A549 (cell line): ENCODE data around the gene CHIT1. TPM values are rescaled to one million over a fixed set of nuclear protein-coding genes. Genes with fewer than 3 reads are reported as not detected.

Source experiments
- ATAC-seq, 2 experiments: fragments of 200-7000 bp in 1 of 2; fragments of >200 bp in 1 of 2; cut with Nextera tagmentation in 1 of 2; cut with Tn5 transposase in 1 of 2; 3 replicates each; pipeline versions ENCODE4 v1.8.0 to v1.9.1; 2018 to 2020; ENCODE audit warnings: mild to moderate bottlenecking in 1 of 2, moderate library complexity in 1 of 2
- CTCF ChIA-PET: fragments of 300-600 bp; sonication (Branson Sonifier 250); formaldehyde crosslinking; extraction: SDS; loops from one replicate; lab custom pipeline; 2021; ENCODE audit warnings: antibody characterized with exemption, inconsistent platforms; lab: Yijun Ruan, JAX
- POLR2A ChIA-PET: fragments of 350-600 bp; formaldehyde crosslinking; extraction: SDS; loops from one replicate; lab custom pipeline; 2021; ENCODE audit warnings: antibody characterized with exemption, inconsistent platforms; lab: Yijun Ruan, JAX
- DNase-seq, 2 experiments: peaks; one replicate each; pipeline versions ENCODE4 v3.0.0 to v3.0.0-alpha.2; 2011 to 2016; ENCODE audit warnings: low read depth in 1 of 2, low spot score in 1 of 2
- FAIRE-seq: peaks from 2 replicates; lab custom pipeline; 2011; peaks lifted over from hg19 to GRCh38; lab: Jason Lieb, UNC
- H3K27ac ChIP-seq, 2 experiments: fragments of >200 bp; sonication (Bioruptor Twin); formaldehyde crosslinking; 3 replicates each; pipeline ENCODE4 v1.5.1; 2016 to 2017
- H3K4me1 ChIP-seq: fragments of >200 bp; sonication (Bioruptor Twin); formaldehyde crosslinking; 3 replicates; pipeline ENCODE4 v1.6.1; 2016
- H3K4me2 ChIP-seq: fragments of >200 bp; sonication (Bioruptor Twin); formaldehyde crosslinking; 3 replicates; pipeline ENCODE4 v1.6.1; 2016
- H3K4me3 ChIP-seq: fragments of >200 bp; sonication (Bioruptor Twin); formaldehyde crosslinking; 3 replicates; pipeline ENCODE4 v1.5.1; 2016
- H3K9me3 ChIP-seq: fragments of >200 bp; sonication (Bioruptor Twin); formaldehyde crosslinking; 3 replicates; pipeline ENCODE4 v1.6.1; 2016
- BHLHE40 ChIP-seq: IDR thresholded peaks from 2 replicates; pipeline ENCODE4 v1.6.1; 2012; ENCODE audit warnings: low read depth, low read length, inconsistent platforms
- CBX2 ChIP-seq: fragments of 200-600 bp; sonication (generic); IDR thresholded peaks from 2 replicates; pipeline ENCODE4 v1.6.1; 2016; ENCODE audit warnings: low read depth, mild to moderate bottlenecking, borderline replicate concordance
- CEBPB ChIP-seq, 2 experiments: fragments of >200 bp in 1 of 2; sonication (Bioruptor Twin) in 1 of 2; formaldehyde crosslinking in 1 of 2; IDR thresholded peaks; 2 replicates each; pipeline ENCODE4 v1.6.1; 2012 to 2016
- EHMT2 ChIP-seq: fragments of 200-600 bp; sonication (generic); IDR thresholded peaks from 2 replicates; pipeline ENCODE4 v1.6.1; 2016; ENCODE audit warnings: antibody characterized with exemption, low read depth, mild to moderate bottlenecking, moderate library complexity
- EP300 ChIP-seq, 2 experiments: fragments of >200 bp; sonication (Bioruptor Twin); formaldehyde crosslinking; IDR thresholded peaks; 2 replicates in 1 of 2; 3 replicates in 1 of 2; pipeline ENCODE4 v1.6.1; 2016 to 2017
- FOSB ChIP-seq: fragments of 250-450 bp; sonication (Bioruptor Pico); IDR thresholded peaks from 2 replicates; pipeline ENCODE4 v1.5.0; 2020; ENCODE audit warnings: mild to moderate bottlenecking, moderate library complexity
- GATA3 ChIP-seq: IDR thresholded peaks from 2 replicates; pipeline ENCODE4 v1.6.1; 2012; ENCODE audit warnings: borderline replicate concordance
- HDAC2 ChIP-seq: fragments of 200-600 bp; sonication (generic); IDR thresholded peaks from 2 replicates; pipeline ENCODE4 v1.6.1; 2016
- HOXB5 ChIP-seq: fragments of 250-450 bp; sonication (Bioruptor Pico); IDR thresholded peaks from 2 replicates; pipeline ENCODE4 v1.5.0; 2020; ENCODE audit warnings: mild to moderate bottlenecking, moderate library complexity
- JUN ChIP-seq, 2 experiments: fragments of >200 bp; sonication (Bioruptor Twin); formaldehyde crosslinking; IDR thresholded peaks; 2 replicates in 1 of 2; 3 replicates in 1 of 2; pipeline ENCODE4 v1.6.1; 2016 to 2017
- KDM5A ChIP-seq: fragments of 200-600 bp; sonication (generic); IDR thresholded peaks from 2 replicates; pipeline ENCODE4 v1.6.1; 2016; ENCODE audit warnings: antibody characterized with exemption, mild to moderate bottlenecking
- MAFK ChIP-seq: fragments of 450-650 bp; IDR thresholded peaks from 2 replicates; pipeline ENCODE4 v1.6.1; 2014; ENCODE audit not compliant: partially characterized antibody
- MAZ ChIP-seq: fragments of 150-350 bp; IDR thresholded peaks from 2 replicates; pipeline ENCODE4 v1.6.1; 2014; ENCODE audit warnings: antibody characterized with exemption, low read depth, low read length, borderline replicate concordance
- NFE2L2 ChIP-seq: fragments of 150-350 bp; conservative IDR thresholded peaks from 2 replicates; pipeline ENCODE4 v1.6.1; 2014; ENCODE audit warnings: low read length
- RCOR1 ChIP-seq: fragments of 150-350 bp; IDR thresholded peaks from 2 replicates; pipeline ENCODE4 v1.6.1; 2014; ENCODE audit warnings: antibody characterized with exemption, low read length, low read depth
- RFX5 ChIP-seq: fragments of 450-650 bp; IDR thresholded peaks from 2 replicates; pipeline ENCODE4 v1.7.1; 2014; ENCODE audit warnings: antibody characterized with exemption, mild to moderate bottlenecking, moderate library complexity
- TP53 ChIP-seq: fragments of 250-450 bp; sonication (Bioruptor Pico); IDR thresholded peaks from 2 replicates; pipeline ENCODE4 v1.5.0; 2021; ENCODE audit warnings: mild to moderate bottlenecking, moderate library complexity
- ZC3H11A ChIP-seq: fragments of 450-650 bp; IDR thresholded peaks from 2 replicates; pipeline ENCODE4 v1.6.1; 2014; ENCODE audit warnings: antibody characterized with exemption, mild to moderate bottlenecking
- ZNF302 ChIP-seq: fragments of 250-450 bp; sonication (Bioruptor Pico); IDR thresholded peaks from 2 replicates; pipeline ENCODE4 v1.9.0; 2021; ENCODE audit warnings: inconsistent platforms, mild to moderate bottlenecking, moderate library complexity
- ZSCAN20 ChIP-seq: fragments of 250-450 bp; sonication (Bioruptor Pico); IDR thresholded peaks from 2 replicates; pipeline ENCODE4 v1.8.0; 2022; ENCODE audit warnings: mild to moderate bottlenecking, moderate library complexity
- WGBS: methylation state at CpG from one replicate; pipeline ENCODE4 v1.1.6; 2017; ENCODE audit errors: missing lambda C conversion rate; 5-methylcytosine and 5-hydroxymethylcytosine counted together
- polyA plus RNA-seq, 4 experiments: library from polyadenylated mRNA; depleted of rRNA in 3 of 4; stranded (reverse); fragments of >200 nt; fragmentation: RNase III in 1 of 4; extraction: RNeasy Plus Mini Kit Qiagen cat#74134 plus additional on column Dnase treatment in 1 of 4; gene quantifications; 2 replicates in 3 of 4; 3 replicates in 1 of 4; pipeline ENCODE4 v1.2.3, GENCODE V29; 2011 to 2017
- TF ChIP-seq, protein P1 (sequence below): fragments of >200 bp; sonication (Bioruptor Twin); formaldehyde crosslinking; IDR thresholded peaks from 3 replicates; pipeline ENCODE4 v1.5.1; 2016
- TF ChIP-seq, protein P2 (sequence below): IDR thresholded peaks from 2 replicates; pipeline ENCODE4 v1.6.1; 2012
- TF ChIP-seq, protein P3 (sequence below): fragments of >200 bp; sonication (Bioruptor Twin); formaldehyde crosslinking; IDR thresholded peaks from 3 replicates; pipeline ENCODE4 v1.6.1; 2016
- TF ChIP-seq, protein P4 (sequence below): IDR thresholded peaks from 2 replicates; pipeline ENCODE4 v1.6.1; 2012
- TF ChIP-seq, protein P5 (sequence below): IDR thresholded peaks from 2 replicates; pipeline ENCODE4 v1.6.1; 2012; ENCODE audit warnings: low read depth, borderline replicate concordance

Gene CHIT1
- polyA plus RNA-seq, 2 of the 4 experiments (the other 2 are of a cell fraction): not detected

DNA sequence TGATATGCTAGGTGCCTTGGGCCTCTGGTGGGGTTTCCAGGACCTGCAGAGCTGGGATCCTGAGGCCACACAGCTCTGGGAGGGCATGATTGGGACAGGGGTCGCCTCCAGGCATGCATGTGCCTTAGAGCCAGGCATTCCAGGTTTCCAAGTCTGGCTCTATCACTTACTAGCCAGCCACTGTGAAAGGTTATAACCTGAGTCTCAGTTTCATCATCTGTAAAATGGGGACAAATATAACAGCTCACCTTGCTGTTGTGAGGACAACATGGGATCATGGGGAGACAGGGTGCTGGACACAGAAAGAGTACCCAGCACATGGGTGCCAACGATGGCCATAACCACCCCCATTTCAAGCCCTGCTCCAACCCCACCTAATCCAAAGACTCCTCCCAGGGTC, 45.6 kb downstream of the CHIT1 start:
- Histone ChIP-seq H3K4me2 (no peak overlapping the region), H3K4me1 (peaks cover 2% of the 10 kb centered on the region; the same call in 2 of the 3 replicates), H3K27ac (no peak overlapping the region), H3K9me3 (no peaks in the 10 kb centered on the region)
- WGBS: 36% methylated on average over 2 of the region's 2 CpGs
- no peak for ATAC-seq
- TF ChIP-seq JUN (IDR thresholded peaks at IDR 0.05) (no peak), RCOR1 (no peak), EP300 (IDR thresholded peaks at IDR 0.05) (no peak), HDAC2 (no peak), RFX5 (no peak), GATA3 (no peak), ZNF302 (no peak), CBX2 (no peak)
- TF ChIP-seq, protein P1, sequence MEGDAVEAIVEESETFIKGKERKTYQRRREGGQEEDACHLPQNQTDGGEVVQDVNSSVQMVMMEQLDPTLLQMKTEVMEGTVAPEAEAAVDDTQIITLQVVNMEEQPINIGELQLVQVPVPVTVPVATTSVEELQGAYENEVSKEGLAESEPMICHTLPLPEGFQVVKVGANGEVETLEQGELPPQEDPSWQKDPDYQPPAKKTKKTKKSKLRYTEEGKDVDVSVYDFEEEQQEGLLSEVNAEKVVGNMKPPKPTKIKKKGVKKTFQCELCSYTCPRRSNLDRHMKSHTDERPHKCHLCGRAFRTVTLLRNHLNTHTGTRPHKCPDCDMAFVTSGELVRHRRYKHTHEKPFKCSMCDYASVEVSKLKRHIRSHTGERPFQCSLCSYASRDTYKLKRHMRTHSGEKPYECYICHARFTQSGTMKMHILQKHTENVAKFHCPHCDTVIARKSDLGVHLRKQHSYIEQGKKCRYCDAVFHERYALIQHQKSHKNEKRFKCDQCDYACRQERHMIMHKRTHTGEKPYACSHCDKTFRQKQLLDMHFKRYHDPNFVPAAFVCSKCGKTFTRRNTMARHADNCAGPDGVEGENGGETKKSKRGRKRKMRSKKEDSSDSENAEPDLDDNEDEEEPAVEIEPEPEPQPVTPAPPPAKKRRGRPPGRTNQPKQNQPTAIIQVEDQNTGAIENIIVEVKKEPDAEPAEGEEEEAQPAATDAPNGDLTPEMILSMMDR: no peak
- TF ChIP-seq, protein P2, sequence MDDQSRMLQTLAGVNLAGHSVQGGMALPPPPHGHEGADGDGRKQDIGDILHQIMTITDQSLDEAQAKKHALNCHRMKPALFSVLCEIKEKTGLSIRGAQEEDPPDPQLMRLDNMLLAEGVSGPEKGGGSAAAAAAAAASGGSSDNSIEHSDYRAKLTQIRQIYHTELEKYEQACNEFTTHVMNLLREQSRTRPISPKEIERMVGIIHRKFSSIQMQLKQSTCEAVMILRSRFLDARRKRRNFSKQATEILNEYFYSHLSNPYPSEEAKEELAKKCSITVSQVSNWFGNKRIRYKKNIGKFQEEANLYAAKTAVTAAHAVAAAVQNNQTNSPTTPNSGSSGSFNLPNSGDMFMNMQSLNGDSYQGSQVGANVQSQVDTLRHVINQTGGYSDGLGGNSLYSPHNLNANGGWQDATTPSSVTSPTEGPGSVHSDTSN: no peak
- TF ChIP-seq, all 56 proteins: peak for 0
- FAIRE-seq (no peak), DNase-seq (no peak)
- no peak overlapping the region for H3K4me3 ChIP-seq
- POLR2A ChIA-PET: interaction anchor here (0.6 kb wide), 1 partner anchor 63 kb away, joined by 4 read pairs; no protein-coding TSS in a partner anchor
- CTCF ChIA-PET: interaction anchor here (1.1 to 3.6 kb wide), 4 partner anchors 8 to 144 kb away, joined by 3 to 15 read pairs (median 4); partner anchors contain the start of gene MYBPH

DNA sequence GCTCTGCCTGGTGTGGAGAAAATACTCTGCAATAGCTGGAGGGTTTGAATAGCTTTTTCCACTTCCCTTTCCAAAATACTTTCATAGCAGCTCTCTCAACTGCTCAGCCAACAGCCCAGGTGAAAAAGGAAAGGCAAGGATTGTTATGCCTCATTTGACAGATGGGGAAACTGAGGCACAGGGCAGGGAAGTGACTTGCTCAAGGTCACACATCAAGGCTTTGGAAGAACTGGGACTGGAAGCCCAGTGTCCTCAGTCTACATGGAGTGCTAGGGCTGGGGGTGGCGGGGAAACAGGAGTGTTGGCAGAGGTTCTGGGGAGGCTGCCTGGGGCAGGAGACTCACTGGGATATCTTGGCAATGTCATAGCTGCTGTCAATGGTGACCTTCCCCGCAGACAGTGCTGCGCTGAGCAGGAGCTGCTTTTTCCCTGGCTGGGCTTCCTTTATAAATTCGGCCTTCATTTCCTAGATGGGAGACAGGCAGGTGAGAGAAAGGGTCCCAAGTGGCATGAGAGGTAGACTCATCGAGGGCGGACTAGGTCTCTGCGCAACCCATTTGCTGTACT, 47.0 kb downstream of the CHIT1 start:
- H3K4me2 ChIP-seq: no peak overlapping the region
- ChIA-PET POLR2A (no interaction called here), CTCF (interaction anchor here (1.3 to 2.4 kb wide), 7 partner anchors 10 to 158 kb away, joined by 3 to 11 read pairs (median 4); no protein-coding TSS in a partner anchor)
- ATAC-seq (no peak), FAIRE-seq (no peak), DNase-seq (no peak)
- H3K4me3 ChIP-seq: no peak overlapping the region
- no peaks in the 10 kb centered on the region for H3K9me3 ChIP-seq
- H3K27ac ChIP-seq: no peak overlapping the region
- peaks cover 15% of the 10 kb centered on the region for H3K4me1 ChIP-seq
- 78% methylated on average over 7 of the region's 7 CpGs for WGBS
- TF ChIP-seq RCOR1: no peak
- TF ChIP-seq, protein P1: no peak
- no peak for TF ChIP-seq FOSB (CRISPR knock-in tag)
- TF ChIP-seq KDM5A: no peak
- TF ChIP-seq MAZ: no peak
- TF ChIP-seq, protein P3, sequence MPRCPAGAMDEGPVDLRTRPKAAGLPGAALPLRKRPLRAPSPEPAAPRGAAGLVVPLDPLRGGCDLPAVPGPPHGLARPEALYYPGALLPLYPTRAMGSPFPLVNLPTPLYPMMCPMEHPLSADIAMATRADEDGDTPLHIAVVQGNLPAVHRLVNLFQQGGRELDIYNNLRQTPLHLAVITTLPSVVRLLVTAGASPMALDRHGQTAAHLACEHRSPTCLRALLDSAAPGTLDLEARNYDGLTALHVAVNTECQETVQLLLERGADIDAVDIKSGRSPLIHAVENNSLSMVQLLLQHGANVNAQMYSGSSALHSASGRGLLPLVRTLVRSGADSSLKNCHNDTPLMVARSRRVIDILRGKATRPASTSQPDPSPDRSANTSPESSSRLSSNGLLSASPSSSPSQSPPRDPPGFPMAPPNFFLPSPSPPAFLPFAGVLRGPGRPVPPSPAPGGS: no peak
- no peak for TF ChIP-seq BHLHE40
- TF ChIP-seq, protein P4, sequence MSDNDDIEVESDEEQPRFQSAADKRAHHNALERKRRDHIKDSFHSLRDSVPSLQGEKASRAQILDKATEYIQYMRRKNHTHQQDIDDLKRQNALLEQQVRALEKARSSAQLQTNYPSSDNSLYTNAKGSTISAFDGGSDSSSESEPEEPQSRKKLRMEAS: no peak
- no peak for TF ChIP-seq CEBPB (IDR thresholded peaks at IDR 0.05)
- TF ChIP-seq MAFK: no peak
- no peak for TF ChIP-seq HOXB5 (CRISPR knock-in tag)
- no peak for TF ChIP-seq NFE2L2
- TF ChIP-seq ZC3H11A: no peak
- TF ChIP-seq EHMT2: no peak
- TF ChIP-seq TP53: no peak
- TF ChIP-seq ZSCAN20: no peak
- TF ChIP-seq, protein P5, sequence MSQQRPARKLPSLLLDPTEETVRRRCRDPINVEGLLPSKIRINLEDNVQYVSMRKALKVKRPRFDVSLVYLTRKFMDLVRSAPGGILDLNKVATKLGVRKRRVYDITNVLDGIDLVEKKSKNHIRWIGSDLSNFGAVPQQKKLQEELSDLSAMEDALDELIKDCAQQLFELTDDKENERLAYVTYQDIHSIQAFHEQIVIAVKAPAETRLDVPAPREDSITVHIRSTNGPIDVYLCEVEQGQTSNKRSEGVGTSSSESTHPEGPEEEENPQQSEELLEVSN: no peak
- no peak for TF ChIP-seq CBX2
- no peak for TF ChIP-seq GATA3
